GM10248 (cell line): Measurements from ENCODE around the gene WDR82.

Experiments
- CTCF ChIA-PET: fragments of 300-600 bp; sonication (Branson Sonifier 250); formaldehyde crosslinking; extraction: SDS; loops from one replicate; lab custom pipeline; 2021; ENCODE audit warnings: antibody characterized with exemption; lab: Yijun Ruan, JAX
- POLR2A ChIA-PET: fragments of 350-650 bp; sonication (Branson Sonifier 250); formaldehyde crosslinking; extraction: SDS; loops from one replicate; lab custom pipeline; 2020; ENCODE audit warnings: antibody characterized with exemption; lab: Yijun Ruan, JAX
- DNase-seq: peaks from one replicate; pipeline ENCODE4 v3.0.0; 2012; ENCODE audit errors: extremely low spot score
- TF ChIP-seq, protein P1 (sequence below): IDR thresholded peaks from 2 replicates; pipeline ENCODE4 v1.5.1; 2012; ENCODE audit warnings: mild to moderate bottlenecking, low read depth; ENCODE audit errors: extremely low read depth, missing control alignments, control extremely low read depth

Gene WDR82

DNA sequence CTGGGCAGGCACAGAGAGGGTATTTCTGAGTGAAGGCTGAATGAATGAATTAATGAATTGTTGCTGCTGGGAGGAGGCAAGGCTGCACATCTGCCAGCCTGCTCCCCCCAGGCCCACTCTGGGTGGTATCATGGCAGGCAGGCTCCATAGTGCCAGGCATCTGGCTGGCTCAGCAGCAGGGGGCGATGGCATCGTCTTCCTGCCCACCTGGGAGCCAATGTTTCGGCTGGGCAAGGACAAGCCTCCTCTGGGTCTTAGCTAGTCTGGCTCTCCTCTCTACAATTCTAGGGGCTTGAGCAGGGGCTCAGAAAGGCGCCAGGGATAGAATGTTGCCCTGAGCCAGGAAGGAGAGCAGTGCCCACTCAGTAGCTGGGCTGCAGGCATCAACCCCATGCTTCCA, 51.3 kb downstream of the WDR82 start:
- TF ChIP-seq, protein P1, sequence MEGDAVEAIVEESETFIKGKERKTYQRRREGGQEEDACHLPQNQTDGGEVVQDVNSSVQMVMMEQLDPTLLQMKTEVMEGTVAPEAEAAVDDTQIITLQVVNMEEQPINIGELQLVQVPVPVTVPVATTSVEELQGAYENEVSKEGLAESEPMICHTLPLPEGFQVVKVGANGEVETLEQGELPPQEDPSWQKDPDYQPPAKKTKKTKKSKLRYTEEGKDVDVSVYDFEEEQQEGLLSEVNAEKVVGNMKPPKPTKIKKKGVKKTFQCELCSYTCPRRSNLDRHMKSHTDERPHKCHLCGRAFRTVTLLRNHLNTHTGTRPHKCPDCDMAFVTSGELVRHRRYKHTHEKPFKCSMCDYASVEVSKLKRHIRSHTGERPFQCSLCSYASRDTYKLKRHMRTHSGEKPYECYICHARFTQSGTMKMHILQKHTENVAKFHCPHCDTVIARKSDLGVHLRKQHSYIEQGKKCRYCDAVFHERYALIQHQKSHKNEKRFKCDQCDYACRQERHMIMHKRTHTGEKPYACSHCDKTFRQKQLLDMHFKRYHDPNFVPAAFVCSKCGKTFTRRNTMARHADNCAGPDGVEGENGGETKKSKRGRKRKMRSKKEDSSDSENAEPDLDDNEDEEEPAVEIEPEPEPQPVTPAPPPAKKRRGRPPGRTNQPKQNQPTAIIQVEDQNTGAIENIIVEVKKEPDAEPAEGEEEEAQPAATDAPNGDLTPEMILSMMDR = no peak
- ChIA-PET CTCF (interaction anchor here (1.0 to 2.3 kb wide), 6 partner anchors 12 to 192 kb away, joined by 3 to 5 read pairs (median 4); no protein-coding TSS in a partner anchor), POLR2A (interaction anchor here (0.6 kb wide), 1 partner anchor 57 kb away, joined by 3 read pairs; no protein-coding TSS in a partner anchor)
- DNase-seq = no peak

DNA sequence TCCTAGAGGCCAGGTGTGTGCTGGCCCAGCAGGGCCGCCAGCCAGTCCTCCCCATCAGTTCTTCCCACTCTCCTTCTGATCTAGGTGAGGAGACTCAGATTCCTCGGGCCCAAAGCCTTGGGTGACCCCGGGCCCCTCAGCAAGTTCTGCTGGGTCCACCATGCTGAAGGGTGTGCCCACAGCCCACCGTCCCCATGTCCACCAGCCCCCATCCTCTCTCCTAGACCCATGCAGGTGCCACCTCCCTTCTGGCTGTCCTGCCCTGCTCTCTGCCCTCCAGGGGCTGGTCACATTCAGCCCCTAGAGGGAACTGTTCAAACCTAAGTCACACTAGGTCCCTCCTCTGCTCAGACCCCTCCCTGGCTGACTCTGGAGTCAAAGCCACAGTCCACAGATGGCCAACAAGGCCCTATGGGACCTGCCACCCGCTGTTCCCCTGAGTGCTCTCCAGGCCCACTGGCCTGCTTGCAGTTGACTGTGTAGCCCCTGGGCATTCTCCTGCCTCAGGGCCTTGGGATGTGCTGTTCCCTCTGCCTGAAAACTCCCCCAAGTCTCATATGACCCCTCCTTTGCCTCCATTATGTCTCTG, 52.1 kb downstream of the WDR82 start:
- CTCF ChIA-PET = interaction anchor here (0.9 to 11.6 kb wide), 10 partner anchors 10 to 234 kb away, joined by 3 to 140 read pairs (median 5); no protein-coding TSS in a partner anchor
- TF ChIP-seq, protein P1 = no peak
- DNase-seq = no peak
- POLR2A ChIA-PET = interaction anchor here (1.3 kb wide), 1 partner anchor 52 kb away, joined by 4 read pairs; the partner anchor contains the start of gene WDR82

DNA sequence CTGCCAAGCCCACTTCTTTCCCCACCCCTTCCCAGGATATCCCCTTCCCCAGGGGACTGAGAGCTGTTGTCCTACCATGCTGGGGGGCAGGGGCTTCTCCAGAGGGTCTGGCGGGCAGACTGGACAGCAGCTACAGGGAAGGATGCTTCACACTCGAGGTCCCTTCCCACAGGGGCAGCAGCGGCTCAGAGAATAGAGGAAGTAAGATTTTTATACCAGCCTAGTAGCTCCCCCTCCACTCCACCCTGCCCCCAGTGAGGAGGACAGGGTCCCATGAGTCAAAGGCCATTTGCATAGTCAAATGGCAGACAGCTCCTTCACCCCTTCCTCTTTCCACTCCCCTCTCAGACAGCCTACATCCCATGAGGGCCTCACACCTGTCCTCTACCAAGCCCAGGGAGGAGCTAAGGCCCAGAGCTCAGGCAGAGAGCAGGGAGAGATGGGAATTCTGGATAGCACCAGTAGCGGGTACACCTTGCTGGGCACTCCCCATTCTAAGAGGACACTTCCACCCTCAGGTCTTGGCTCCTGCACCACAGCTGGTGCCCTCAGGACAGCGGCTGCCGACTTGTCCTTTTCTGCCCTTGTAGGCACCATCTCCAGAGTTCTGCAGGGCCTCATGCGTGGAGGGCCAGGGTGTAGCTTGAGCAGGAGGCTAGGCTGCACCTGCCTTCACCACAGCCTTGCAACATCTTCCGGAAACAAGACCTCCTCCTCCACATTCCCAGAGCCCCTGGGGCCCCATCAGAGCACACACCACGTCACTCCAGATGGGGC, 52.8 kb downstream of the WDR82 start, which contains the start of gene TLR9:
TLR9 (minus strand) TSS at position 194 of the 777 bp plus-strand sequence; CDS start at position 78, 116 bp downstream.
- ChIA-PET CTCF (interaction anchor here (0.7 to 11.6 kb wide), 17 partner anchors 9 to 233 kb away, joined by 3 to 140 read pairs (median 4); partner anchors contain the start of gene TWF2), POLR2A (interaction anchor here (0.7 to 1.3 kb wide), 3 partner anchors 9 to 221 kb away, joined by 3 to 4 read pairs (median 3); partner anchors contain the start of gene WDR82)
- peak; percentile 85 for DNase-seq
- TF ChIP-seq, protein P1 = no peak

DNA sequence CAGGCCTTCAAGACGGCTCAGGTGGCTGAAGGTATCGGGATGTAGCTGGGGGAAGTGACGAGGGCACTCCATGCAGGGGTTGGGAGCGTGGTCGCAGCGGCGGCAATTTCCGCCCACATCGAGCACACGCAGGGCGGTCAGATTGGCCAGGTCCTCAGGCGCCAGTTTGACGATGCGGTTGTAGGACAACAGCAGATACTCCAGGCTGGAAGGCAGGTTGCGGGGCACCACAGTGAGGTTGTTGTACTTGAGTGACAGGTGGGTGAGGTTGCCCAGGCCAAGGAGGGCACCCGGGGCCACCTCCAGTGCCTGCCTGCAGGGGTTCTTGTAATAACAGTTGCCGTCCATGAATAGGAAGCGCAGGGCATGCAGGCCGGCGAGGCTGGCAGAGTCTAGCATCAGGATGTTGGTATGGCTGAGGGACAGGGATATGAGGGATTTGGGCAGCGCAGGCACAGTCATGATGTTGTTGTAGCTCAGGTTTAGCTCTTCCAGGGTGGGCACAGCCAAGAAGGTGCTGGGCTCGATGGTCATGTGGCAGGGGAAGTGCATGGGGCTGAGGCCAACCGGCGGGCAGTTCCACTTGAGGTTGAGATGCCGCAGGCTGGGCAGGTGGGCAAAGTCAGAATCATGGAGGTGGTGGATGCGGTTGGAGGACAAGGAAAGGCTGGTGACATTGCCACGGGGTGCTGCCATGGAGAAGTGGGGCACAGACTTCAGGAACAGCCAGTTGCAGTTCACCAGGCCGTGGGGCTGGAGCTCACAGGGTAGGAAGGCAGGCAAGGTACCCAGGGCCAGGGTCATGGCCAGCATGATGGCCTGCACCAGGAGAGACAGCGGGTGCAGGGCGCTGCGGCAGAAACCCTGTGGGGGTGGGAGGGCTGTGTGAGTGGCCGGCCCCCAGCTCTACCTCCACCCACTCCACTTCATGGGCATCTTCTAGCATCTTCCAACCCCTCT, 54.7 kb downstream of the WDR82 start:
- TF ChIP-seq, protein P1 = no peak
- CTCF ChIA-PET = interaction anchor here (1.0 to 11.6 kb wide), 9 partner anchors 7 to 222 kb away, joined by 3 to 172 read pairs (median 8); partner anchors contain the start of gene TWF2
- POLR2A ChIA-PET = interaction anchor here (1.2 kb wide), 1 partner anchor 9 kb away, joined by 3 read pairs; no protein-coding TSS in a partner anchor
- no peak for DNase-seq

DNA sequence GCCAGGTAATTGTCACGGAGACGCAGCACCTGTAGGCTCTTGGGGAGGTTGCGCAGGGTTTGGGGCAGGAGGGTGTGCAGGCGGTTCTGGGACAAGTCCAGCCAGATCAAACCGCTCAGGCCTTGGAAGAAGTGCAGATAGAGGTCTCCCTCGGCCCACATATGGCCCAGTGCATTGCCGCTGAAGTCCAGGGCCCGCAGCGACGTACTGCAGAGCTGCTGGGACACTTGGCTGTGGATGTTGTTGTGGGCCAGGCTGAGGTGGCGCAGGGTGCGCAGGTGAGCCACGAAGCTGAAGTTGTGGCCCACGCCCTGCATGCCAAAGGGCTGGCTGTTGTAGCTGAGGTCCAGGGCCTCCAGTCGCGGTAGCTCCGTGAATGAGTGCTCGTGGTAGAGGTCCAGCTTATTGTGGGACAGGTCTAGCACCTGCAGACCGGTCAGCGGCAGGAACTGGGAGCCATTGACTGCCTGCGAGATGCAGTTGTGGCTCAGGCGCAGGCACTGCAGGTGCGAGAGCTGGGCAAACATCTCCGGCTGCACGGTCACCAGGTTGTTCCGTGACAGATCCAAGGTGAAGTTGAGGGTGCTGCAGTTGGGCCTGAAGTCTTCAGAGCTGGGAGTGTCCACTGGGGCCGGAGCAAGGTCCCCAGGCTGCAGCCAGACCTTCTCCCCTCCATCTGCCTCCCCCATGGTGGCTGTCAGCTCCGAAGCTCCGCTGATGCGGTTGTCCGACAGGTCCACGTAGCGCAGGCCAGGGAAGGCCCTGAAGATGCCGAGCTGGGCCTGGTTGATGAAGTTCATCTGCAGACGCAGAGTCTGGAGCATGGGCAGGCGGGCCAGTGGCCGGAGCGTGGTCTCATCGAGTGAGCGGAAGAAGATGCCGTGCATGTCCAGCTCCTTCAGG, 55.9 kb downstream of the WDR82 start:
- ChIA-PET POLR2A (no interaction called here), CTCF (interaction anchor here (0.6 to 11.6 kb wide), 14 partner anchors 9 to 442 kb away, joined by 3 to 172 read pairs (median 10); partner anchors contain the start of genes ABHD14B, SEMA3G and TWF2)
- TF ChIP-seq, protein P1 = no peak
- DNase-seq = no peak
